Mesothelial cell of epicardium (in vitro differentiated cells): ENCODE data around the gene UGT1A9. TPM values are rescaled to one million over a fixed set of nuclear protein-coding genes. Genes with fewer than 3 reads are reported as not detected.

ENCODE experiments used
- DNase-seq, 2 experiments: peaks; one replicate each; pipeline ENCODE4 v3.0.0; 2021; ENCODE audit warnings: low spot score in 2 of 2; ENCODE audit not compliant: unreplicated experiment in 2 of 2
- H3K27ac Mint-ChIP-seq: 2 replicates; pipeline ENCODE4 v1.8.0; 2021; ENCODE audit warnings: mixed read lengths
- H3K27me3 Mint-ChIP-seq: 2 replicates; pipeline ENCODE4 v1.8.0; 2021; ENCODE audit warnings: low read depth, mixed read lengths
- H3K36me3 Mint-ChIP-seq: 2 replicates; pipeline ENCODE4 v1.8.0; 2021; ENCODE audit warnings: mixed read lengths
- H3K4me1 Mint-ChIP-seq: 2 replicates; pipeline ENCODE4 v1.8.0; 2021; ENCODE audit warnings: mixed read lengths
- H3K4me3 Mint-ChIP-seq: 2 replicates; pipeline ENCODE4 v1.8.0; 2021; ENCODE audit warnings: mild to moderate bottlenecking, moderate library complexity, mixed read lengths
- H3K9me3 Mint-ChIP-seq: 2 replicates; pipeline ENCODE4 v1.8.0; 2021; ENCODE audit warnings: mixed read lengths
- total RNA-seq: library from RNA; stranded (reverse); gene quantifications from 3 replicates; pipeline ENCODE4 v1.2.1, GENCODE V29; 2021
- TF ChIP-seq, protein P1 (sequence below): fragments of 200-600 bp; sonication (generic); IDR thresholded peaks from one replicate; pipeline ENCODE4 v1.5.0; 2021; ENCODE audit warnings: antibody characterized with exemption; ENCODE audit not compliant: unreplicated experiment

UGT1A9 gene
- total RNA-seq, 1 donor from 2014 or later: not detected

DNA sequence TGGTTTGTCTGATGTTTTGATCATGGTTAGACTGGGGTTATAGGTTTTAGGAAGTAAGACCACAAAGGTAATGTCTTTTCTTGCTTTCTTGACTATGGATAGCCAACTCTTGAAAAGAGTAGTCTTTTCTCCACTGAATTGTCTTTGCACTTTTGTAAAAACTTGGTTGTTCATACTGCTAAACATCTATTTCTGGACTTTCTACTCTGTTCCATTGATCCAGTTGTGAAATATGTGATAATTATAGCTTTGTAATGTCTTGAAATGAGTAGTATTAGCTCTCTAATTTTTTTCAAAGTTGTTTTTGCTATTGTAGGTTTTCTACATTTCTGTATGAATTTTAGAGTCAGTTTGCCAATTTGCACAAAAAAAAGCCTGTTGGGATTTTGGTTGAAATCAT lies 13.1 kb upstream of the UGT1A9 start:
- Mint-ChIP-seq H3K4me1 (no peaks in the 10 kb centered on the region), H3K36me3 (no peaks in the 10 kb centered on the region)

DNA sequence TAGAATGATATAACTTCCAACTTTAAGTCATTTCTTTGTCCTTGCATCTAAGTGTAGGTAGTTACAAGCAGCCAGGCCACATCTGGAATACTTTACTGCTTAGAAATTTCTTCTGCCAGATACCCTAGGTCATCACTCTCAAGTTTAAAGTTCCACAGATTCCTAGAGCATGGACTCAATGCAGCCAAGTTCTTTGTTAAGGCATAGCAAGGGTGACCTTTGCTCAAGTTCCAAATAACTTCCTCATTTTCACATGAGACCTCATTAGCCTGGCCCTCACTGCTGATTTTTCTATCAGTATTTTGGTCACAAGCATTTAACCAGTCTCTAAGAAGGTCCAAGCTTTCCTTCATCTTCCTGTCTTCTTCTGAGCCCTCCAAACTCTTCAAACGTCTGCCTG lies 7.8 kb upstream of the UGT1A9 start:
- H3K4me1 Mint-ChIP-seq: no peaks in the 10 kb centered on the region
- peaks cover 26% of the 10 kb centered on the region for H3K27me3 Mint-ChIP-seq
- TF ChIP-seq, protein P1, sequence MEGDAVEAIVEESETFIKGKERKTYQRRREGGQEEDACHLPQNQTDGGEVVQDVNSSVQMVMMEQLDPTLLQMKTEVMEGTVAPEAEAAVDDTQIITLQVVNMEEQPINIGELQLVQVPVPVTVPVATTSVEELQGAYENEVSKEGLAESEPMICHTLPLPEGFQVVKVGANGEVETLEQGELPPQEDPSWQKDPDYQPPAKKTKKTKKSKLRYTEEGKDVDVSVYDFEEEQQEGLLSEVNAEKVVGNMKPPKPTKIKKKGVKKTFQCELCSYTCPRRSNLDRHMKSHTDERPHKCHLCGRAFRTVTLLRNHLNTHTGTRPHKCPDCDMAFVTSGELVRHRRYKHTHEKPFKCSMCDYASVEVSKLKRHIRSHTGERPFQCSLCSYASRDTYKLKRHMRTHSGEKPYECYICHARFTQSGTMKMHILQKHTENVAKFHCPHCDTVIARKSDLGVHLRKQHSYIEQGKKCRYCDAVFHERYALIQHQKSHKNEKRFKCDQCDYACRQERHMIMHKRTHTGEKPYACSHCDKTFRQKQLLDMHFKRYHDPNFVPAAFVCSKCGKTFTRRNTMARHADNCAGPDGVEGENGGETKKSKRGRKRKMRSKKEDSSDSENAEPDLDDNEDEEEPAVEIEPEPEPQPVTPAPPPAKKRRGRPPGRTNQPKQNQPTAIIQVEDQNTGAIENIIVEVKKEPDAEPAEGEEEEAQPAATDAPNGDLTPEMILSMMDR: no peak
- peaks cover 18% of the 10 kb centered on the region for H3K9me3 Mint-ChIP-seq
- no peak for DNase-seq
- no peak overlapping the region for H3K27ac Mint-ChIP-seq
- no peak overlapping the region for H3K4me3 Mint-ChIP-seq
- no peaks in the 10 kb centered on the region for H3K36me3 Mint-ChIP-seq

More for the DNA sequence above, 13.1 kb upstream of the UGT1A9 start:
- no peak for DNase-seq
- Mint-ChIP-seq H3K9me3 (no peaks in the 10 kb centered on the region), H3K4me3 (no peak overlapping the region), H3K27me3 (peaks cover 57% of the 10 kb centered on the region), H3K27ac (no peak overlapping the region)
- TF ChIP-seq, protein P1: no peak

DNA sequence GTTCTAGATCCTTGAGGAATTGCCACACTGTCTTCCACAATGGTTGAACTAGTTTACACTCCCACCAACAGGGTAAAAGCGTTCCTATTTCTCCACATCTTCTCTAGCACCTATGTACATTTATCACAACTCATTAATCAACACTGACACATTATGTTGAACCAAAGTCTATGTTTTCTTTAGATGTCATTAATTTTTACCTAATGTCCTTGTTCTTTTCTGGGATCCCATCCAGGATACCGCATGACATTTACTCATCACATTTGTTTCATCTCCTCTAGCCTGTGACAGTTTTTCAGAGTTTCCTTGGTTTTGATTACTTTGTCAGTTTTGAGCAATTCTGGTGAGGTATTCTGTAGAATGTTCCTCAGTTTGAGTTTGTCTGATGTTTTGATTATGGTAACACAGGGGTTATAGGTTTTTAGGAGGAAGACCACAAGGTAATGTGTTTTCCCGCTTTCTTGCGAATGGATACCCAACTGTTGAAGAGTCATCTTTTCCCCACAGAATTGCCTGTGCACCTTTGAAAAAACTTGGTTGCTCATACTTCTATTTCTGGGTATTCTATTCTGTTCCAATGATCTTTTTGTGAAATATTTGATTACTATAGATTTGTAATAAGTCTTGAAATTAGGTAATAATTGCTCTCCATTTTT lies 3.0 kb upstream of the UGT1A9 start:
- Mint-ChIP-seq H3K27me3 (peaks cover 22% of the 10 kb centered on the region), H3K36me3 (no peaks in the 10 kb centered on the region), H3K27ac (no peak overlapping the region), H3K9me3 (peaks cover 18% of the 10 kb centered on the region), H3K4me3 (no peak overlapping the region), H3K4me1 (no peaks in the 10 kb centered on the region)
- TF ChIP-seq, protein P1: no peak
- DNase-seq: no peak

DNA sequence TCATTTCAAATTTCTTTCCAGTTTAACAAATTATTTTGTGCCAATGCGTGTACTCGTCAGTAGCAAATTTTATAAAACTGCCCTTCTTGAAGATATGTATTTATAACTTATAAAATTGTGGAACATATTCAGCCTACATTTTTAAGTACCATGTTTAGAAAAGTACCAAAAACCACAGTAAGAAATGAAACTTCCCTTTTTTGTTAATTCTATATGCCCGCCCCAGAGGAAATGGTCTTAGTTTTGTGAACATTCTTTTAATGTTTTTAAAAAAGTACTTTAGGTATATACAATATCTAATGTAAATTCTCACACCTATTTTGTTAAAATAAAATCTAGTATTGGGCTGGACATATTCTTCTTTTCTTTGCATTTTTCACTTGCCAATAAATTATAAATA lies 1.2 kb downstream of the UGT1A9 start:
- Mint-ChIP-seq H3K27me3 (peaks cover 38% of the 10 kb centered on the region), H3K36me3 (no peaks in the 10 kb centered on the region), H3K27ac (no peak overlapping the region), H3K4me1 (no peaks in the 10 kb centered on the region), H3K4me3 (no peak overlapping the region), H3K9me3 (peaks cover 8% of the 10 kb centered on the region)
- TF ChIP-seq, protein P1: no peak
- DNase-seq: no peak

DNA sequence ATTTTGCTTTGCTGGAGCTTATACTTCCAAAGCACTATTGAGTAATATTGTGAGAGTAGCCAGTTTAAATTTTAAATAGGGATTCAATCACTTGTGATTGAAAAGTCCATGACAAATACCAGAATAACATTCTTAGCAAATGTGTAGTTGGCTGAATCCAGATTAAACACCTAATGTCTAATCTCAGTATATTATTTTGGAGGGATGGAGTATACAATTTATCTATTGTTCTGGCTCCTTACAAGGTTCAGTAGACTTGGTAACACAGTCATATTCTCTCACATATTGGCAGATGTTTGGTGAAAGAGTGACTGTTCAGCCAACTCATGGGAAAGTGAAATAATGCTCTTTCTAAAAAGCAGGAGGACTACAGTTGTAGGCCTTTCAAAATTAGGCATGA lies 2.2 kb downstream of the UGT1A9 start:
- no peak for DNase-seq
- Mint-ChIP-seq H3K27me3 (peaks cover 46% of the 10 kb centered on the region), H3K4me1 (no peaks in the 10 kb centered on the region), H3K4me3 (no peak overlapping the region), H3K27ac (no peak overlapping the region), H3K36me3 (no peaks in the 10 kb centered on the region), H3K9me3 (peaks cover under 1% of the 10 kb centered on the region)
- TF ChIP-seq, protein P1: no peak

DNA sequence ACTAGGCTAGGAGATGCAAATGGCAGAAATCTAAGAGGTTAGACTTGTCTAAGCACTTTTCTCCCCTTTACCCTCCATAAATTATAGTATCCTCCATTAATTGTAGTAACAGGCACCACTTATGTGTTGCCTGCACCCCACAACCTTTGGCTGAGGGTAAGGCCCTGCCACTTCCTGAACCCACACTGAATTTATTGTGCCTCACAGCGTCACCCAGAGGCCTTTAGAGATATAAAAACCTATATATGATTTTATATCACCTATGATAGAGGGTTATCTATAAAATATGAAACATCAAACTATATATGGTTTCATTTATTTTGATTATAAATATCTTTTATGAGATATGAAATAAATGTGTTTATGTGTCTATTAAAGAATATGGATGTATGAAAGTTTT lies 2.6 kb downstream of the UGT1A9 start:
- no peak overlapping the region for H3K27ac Mint-ChIP-seq
- no peak for DNase-seq
- H3K27me3 Mint-ChIP-seq: peaks cover 48% of the 10 kb centered on the region
- H3K4me3 Mint-ChIP-seq: no peak overlapping the region
- H3K4me1 Mint-ChIP-seq: no peaks in the 10 kb centered on the region
- H3K36me3 Mint-ChIP-seq: no peaks in the 10 kb centered on the region
- TF ChIP-seq, protein P1: no peak
- no peaks in the 10 kb centered on the region for H3K9me3 Mint-ChIP-seq
